ENCODE results near the gene CNTNAP2. TPM values are rescaled to one million over a fixed set of nuclear protein-coding genes. Genes with fewer than 3 reads are reported as not detected.

CNTNAP2 gene
- total RNA-seq, 2 experiments from 2014 or later, result not detected

- H3K27ac Mint-ChIP-seq, result no peak overlapping the region
Observed at GRCh38 chr7:148161776-148162175, 2045.2 kb downstream of the CNTNAP2 start.

GRCh38 chr7:148162808-148163207, 2046.2 kb downstream of the CNTNAP2 start:
- Mint-ChIP-seq H3K27ac (no peak overlapping the region), H3K27me3 (no peaks in the 10 kb centered on the region), H3K4me1 (no peaks in the 10 kb centered on the region), H3K36me3 (no peaks in the 10 kb centered on the region), H3K9me3 (peaks cover 1% of the 10 kb centered on the region), H3K4me3 (no peak overlapping the region)
- DNase-seq (no peak), ATAC-seq (ENCODE audit: low read depth) (no peak)
- POLR2A ChIA-PET, result no interaction called here

More at GRCh38 chr7:148161776-148162175, 2045.2 kb downstream of the CNTNAP2 start:
- POLR2A ChIA-PET, result no interaction called here
- no peaks in the 10 kb centered on the region for H3K36me3 Mint-ChIP-seq
- no peak overlapping the region for H3K4me3 Mint-ChIP-seq
- peaks cover 1% of the 10 kb centered on the region for H3K9me3 Mint-ChIP-seq
- DNase-seq (no peak), ATAC-seq (ENCODE audit: low read depth) (no peak)
- H3K27me3 Mint-ChIP-seq, result no peaks in the 10 kb centered on the region
- H3K4me1 Mint-ChIP-seq, result no peaks in the 10 kb centered on the region

- POLR2A ChIA-PET, result no interaction called here
- Mint-ChIP-seq H3K27me3 (no peaks in the 10 kb centered on the region), H3K36me3 (no peaks in the 10 kb centered on the region), H3K27ac (no peak overlapping the region), H3K4me3 (no peak overlapping the region), H3K4me1 (no peaks in the 10 kb centered on the region), H3K9me3 (peaks cover 1% of the 10 kb centered on the region)
- DNase-seq (no peak), ATAC-seq (ENCODE audit: low read depth) (no peak)
Observed at GRCh38 chr7:148163246-148163645, 2046.6 kb downstream of the CNTNAP2 start.

- no peaks in the 10 kb centered on the region for H3K27me3 Mint-ChIP-seq
- POLR2A ChIA-PET, result no interaction called here
- no peak overlapping the region for H3K27ac Mint-ChIP-seq
Observed at GRCh38 chr7:148172920-148173319, 2056.3 kb downstream of the CNTNAP2 start.

GRCh38 chr7:148173369-148173768, 2056.8 kb downstream of the CNTNAP2 start:
- no peaks in the 10 kb centered on the region for H3K36me3 Mint-ChIP-seq
- no peak for ATAC-seq (ENCODE audit: low read depth)
- no peaks in the 10 kb centered on the region for H3K4me1 Mint-ChIP-seq
- no peak overlapping the region for H3K27ac Mint-ChIP-seq
- no peak for DNase-seq
- no peaks in the 10 kb centered on the region for H3K27me3 Mint-ChIP-seq
- POLR2A ChIA-PET, result no interaction called here
- no peak overlapping the region for H3K4me3 Mint-ChIP-seq
- no peaks in the 10 kb centered on the region for H3K9me3 Mint-ChIP-seq

More at GRCh38 chr7:148172920-148173319, 2056.3 kb downstream of the CNTNAP2 start:
- H3K4me3 Mint-ChIP-seq, result no peak overlapping the region
- no peak for ATAC-seq (ENCODE audit: low read depth)
- no peaks in the 10 kb centered on the region for H3K9me3 Mint-ChIP-seq
- H3K4me1 Mint-ChIP-seq, result no peaks in the 10 kb centered on the region
- no peak for DNase-seq
- H3K36me3 Mint-ChIP-seq, result no peaks in the 10 kb centered on the region

- H3K4me1 Mint-ChIP-seq, result no peaks in the 10 kb centered on the region
- ATAC-seq (ENCODE audit: low read depth), result no peak
- H3K4me3 Mint-ChIP-seq, result no peak overlapping the region
- H3K36me3 Mint-ChIP-seq, result no peaks in the 10 kb centered on the region
- no peak overlapping the region for H3K27ac Mint-ChIP-seq
- H3K9me3 Mint-ChIP-seq, result no peaks in the 10 kb centered on the region
- POLR2A ChIA-PET, result no interaction called here
- H3K27me3 Mint-ChIP-seq, result no peaks in the 10 kb centered on the region
- no peak for DNase-seq
Observed at GRCh38 chr7:148174376-148174775, 2057.8 kb downstream of the CNTNAP2 start.

GRCh38 chr7:148175512-148175911, 2058.9 kb downstream of the CNTNAP2 start:
- H3K4me3 Mint-ChIP-seq, result no peak overlapping the region
- H3K27me3 Mint-ChIP-seq, result no peaks in the 10 kb centered on the region
- POLR2A ChIA-PET, result no interaction called here
- ATAC-seq (ENCODE audit: low read depth), result no peak
- H3K9me3 Mint-ChIP-seq, result no peaks in the 10 kb centered on the region
- H3K27ac Mint-ChIP-seq, result no peak overlapping the region
- H3K36me3 Mint-ChIP-seq, result no peaks in the 10 kb centered on the region
- no peaks in the 10 kb centered on the region for H3K4me1 Mint-ChIP-seq
- no peak for DNase-seq

GRCh38 chr7:148177972-148178371, 2061.4 kb downstream of the CNTNAP2 start:
- Mint-ChIP-seq H3K9me3 (no peaks in the 10 kb centered on the region), H3K27ac (no peak overlapping the region), H3K4me3 (no peak overlapping the region), H3K4me1 (no peaks in the 10 kb centered on the region), H3K27me3 (no peaks in the 10 kb centered on the region), H3K36me3 (no peaks in the 10 kb centered on the region)
- ATAC-seq (ENCODE audit: low read depth) (no peak), DNase-seq (no peak)
- POLR2A ChIA-PET, result no interaction called here

GRCh38 chr7:148180075-148180474, 2063.5 kb downstream of the CNTNAP2 start:
- DNase-seq (no peak), ATAC-seq (ENCODE audit: low read depth) (no peak)
- Mint-ChIP-seq H3K27me3 (peaks cover 2% of the 10 kb centered on the region), H3K36me3 (no peaks in the 10 kb centered on the region), H3K27ac (no peak overlapping the region), H3K4me3 (no peak overlapping the region), H3K9me3 (no peaks in the 10 kb centered on the region), H3K4me1 (no peaks in the 10 kb centered on the region)
- POLR2A ChIA-PET, result no interaction called here

GRCh38 chr7:148182264-148182663, 2065.7 kb downstream of the CNTNAP2 start:
- H3K9me3 Mint-ChIP-seq, result no peaks in the 10 kb centered on the region
- ATAC-seq (ENCODE audit: low read depth), result no peak
- H3K4me1 Mint-ChIP-seq, result no peaks in the 10 kb centered on the region
- no peak overlapping the region for H3K4me3 Mint-ChIP-seq
- POLR2A ChIA-PET, result no interaction called here
- no peak overlapping the region for H3K27ac Mint-ChIP-seq
- no peak for DNase-seq
- H3K27me3 Mint-ChIP-seq, result peaks cover 3% of the 10 kb centered on the region
- no peaks in the 10 kb centered on the region for H3K36me3 Mint-ChIP-seq

GRCh38 chr7:148185041-148185440, 2068.4 kb downstream of the CNTNAP2 start:
- Mint-ChIP-seq H3K36me3 (no peaks in the 10 kb centered on the region), H3K4me1 (no peaks in the 10 kb centered on the region), H3K4me3 (no peak overlapping the region), H3K27me3 (peaks cover 3% of the 10 kb centered on the region), H3K27ac (no peak overlapping the region), H3K9me3 (no peaks in the 10 kb centered on the region)
- DNase-seq (no peak), ATAC-seq (ENCODE audit: low read depth) (no peak)
- POLR2A ChIA-PET, result no interaction called here

GRCh38 chr7:148187471-148187870, 2070.9 kb downstream of the CNTNAP2 start:
- POLR2A ChIA-PET, result no interaction called here
- Mint-ChIP-seq H3K4me1 (no peaks in the 10 kb centered on the region), H3K36me3 (no peaks in the 10 kb centered on the region), H3K9me3 (no peaks in the 10 kb centered on the region), H3K27ac (no peak overlapping the region), H3K4me3 (no peak overlapping the region), H3K27me3 (peaks cover 3% of the 10 kb centered on the region)
- DNase-seq, result no peak
- no peak for ATAC-seq (ENCODE audit: low read depth)

- Mint-ChIP-seq H3K36me3 (no peaks in the 10 kb centered on the region), H3K4me3 (no peak overlapping the region), H3K4me1 (no peaks in the 10 kb centered on the region), H3K27ac (no peak overlapping the region), H3K27me3 (no peaks in the 10 kb centered on the region), H3K9me3 (no peaks in the 10 kb centered on the region)
- no peak for DNase-seq
- POLR2A ChIA-PET, result no interaction called here
- ATAC-seq (ENCODE audit: low read depth), result no peak
Observed at GRCh38 chr7:148191391-148192065, 2074.9 kb downstream of the CNTNAP2 start.

- H3K4me1 Mint-ChIP-seq, result no peaks in the 10 kb centered on the region
- no peaks in the 10 kb centered on the region for H3K36me3 Mint-ChIP-seq
- no peaks in the 10 kb centered on the region for H3K9me3 Mint-ChIP-seq
- H3K27ac Mint-ChIP-seq, result no peak overlapping the region
- no peak overlapping the region for H3K4me3 Mint-ChIP-seq
- ATAC-seq (ENCODE audit: low read depth) (no peak), DNase-seq (no peak)
- POLR2A ChIA-PET, result no interaction called here
- peaks cover 1% of the 10 kb centered on the region for H3K27me3 Mint-ChIP-seq
Observed at GRCh38 chr7:148192491-148192890, 2075.9 kb downstream of the CNTNAP2 start.

GRCh38 chr7:148201992-148202391, 2085.4 kb downstream of the CNTNAP2 start:
- Mint-ChIP-seq H3K27me3 (peaks cover 9% of the 10 kb centered on the region), H3K4me3 (no peak overlapping the region), H3K9me3 (no peaks in the 10 kb centered on the region), H3K27ac (no peak overlapping the region), H3K4me1 (no peaks in the 10 kb centered on the region), H3K36me3 (no peaks in the 10 kb centered on the region)
- ATAC-seq (ENCODE audit: low read depth) (no peak), DNase-seq (no peak)
- POLR2A ChIA-PET, result no interaction called here
